GM12872 (cell line): ENCODE data around the gene TOLLIP.

Experiments
- CTCF ChIP-seq: IDR thresholded peaks from 3 replicates; pipeline ENCODE4 v1.5.1; 2011; ENCODE audit warnings: low read depth, mild to moderate bottlenecking, low read length, moderate library complexity; ENCODE audit not compliant: insufficient read depth

The TOLLIP gene

GRCh38 chr11:1346669-1347390 lies 37.4 kb upstream of the TOLLIP start:
- TF ChIP-seq CTCF, result no peak

DNA sequence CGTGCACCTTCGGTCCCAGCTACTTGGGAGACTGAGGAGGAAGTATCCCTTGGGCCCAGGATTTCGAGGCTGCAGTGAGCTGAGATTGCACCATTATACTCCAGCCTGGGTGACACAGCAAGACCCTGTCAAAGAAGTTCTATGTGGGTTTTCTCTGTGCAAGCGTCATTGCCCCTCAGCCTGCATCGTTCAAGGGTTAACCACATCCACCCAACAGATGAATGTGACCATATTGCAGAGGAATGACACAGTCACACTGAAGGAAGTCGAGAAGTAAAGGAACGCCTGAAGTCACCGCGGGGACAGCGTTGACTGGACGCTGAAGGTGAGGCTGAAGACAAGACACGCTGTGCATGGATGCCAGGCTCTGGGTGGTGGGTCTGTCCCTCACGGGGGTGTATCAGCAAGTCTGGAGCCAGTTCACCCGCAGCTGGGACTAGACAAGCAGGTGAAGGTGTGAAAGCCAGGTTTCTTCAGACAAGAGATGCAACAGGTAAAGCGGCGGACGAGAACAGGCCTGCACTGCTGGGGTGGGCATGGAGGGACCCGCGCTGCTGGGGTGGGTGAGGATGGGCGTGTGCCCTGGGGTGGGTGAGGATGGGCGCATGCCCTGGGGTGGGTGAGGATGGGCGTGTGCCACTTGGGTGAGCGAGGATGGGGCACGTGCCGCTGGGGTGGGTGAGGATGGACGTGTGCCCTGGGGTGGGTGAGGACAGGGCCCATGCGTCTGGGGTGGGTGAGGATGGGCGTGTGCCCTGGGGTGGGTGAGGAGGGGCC lies 36.5 kb upstream of the TOLLIP start:
- TF ChIP-seq CTCF, result no peak

GRCh38 chr11:1344056-1344635 lies 34.7 kb upstream of the TOLLIP start:
- no peak for TF ChIP-seq CTCF

GRCh38 chr11:1343391-1344055 lies 34.1 kb upstream of the TOLLIP start:
- TF ChIP-seq CTCF, result no peak

- TF ChIP-seq CTCF, result no peak
Measured at GRCh38 chr11:1342946-1343345, 33.5 kb upstream of the TOLLIP start.

DNA sequence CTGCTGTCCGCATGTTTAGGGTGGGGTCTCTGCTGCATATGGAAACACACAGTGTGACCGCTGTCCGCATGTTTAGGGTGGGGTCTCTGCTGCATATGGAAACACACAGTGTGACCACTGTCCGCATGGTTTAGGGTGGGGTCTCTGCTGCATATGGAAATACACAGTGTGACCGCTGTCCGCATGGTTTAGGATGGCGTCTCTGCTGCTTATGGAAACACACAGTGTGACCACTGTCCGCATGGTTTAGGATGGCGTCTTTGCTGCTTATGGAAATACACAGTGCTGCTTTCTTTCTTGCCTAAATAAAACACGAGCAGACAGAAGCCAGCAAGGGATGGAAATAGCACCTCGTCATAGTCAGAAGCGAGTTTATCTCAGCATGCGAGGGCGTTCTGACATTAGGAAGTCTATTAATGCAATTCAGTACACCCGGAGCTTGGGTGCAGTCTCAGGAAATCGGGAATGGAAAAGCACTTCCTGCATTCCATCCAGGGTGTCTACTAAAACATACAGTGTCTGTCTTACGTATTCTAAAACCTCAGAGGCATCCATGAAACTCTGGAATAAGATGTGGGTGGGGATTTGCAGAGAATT lies 32.6 kb upstream of the TOLLIP start:
- no peak for TF ChIP-seq CTCF

GRCh38 chr11:1340111-1340510 lies 30.7 kb upstream of the TOLLIP start:
- TF ChIP-seq CTCF, result no peak
